ENCODE measurements around the gene DSG3.

DNA sequence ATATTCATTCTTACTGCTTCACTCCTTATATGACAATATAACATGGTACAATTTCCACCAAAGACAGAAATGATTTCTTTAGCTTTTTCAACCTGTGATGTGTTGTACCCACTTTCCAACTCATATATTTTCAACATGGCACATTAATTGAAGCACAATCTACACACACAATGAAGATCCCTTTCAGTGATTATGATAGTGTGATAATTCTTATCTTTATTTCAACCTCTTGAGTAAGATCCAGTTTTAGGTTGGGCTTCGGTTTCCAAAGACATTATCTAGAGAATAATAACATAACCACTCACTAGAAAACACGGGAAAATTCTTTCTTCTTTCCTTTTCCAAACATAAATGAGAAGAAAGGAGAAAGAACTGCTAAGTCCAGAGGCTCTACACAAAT, 3.4 kb upstream of the DSG3 start:
- no peak for TF ChIP-seq EZH2 (IDR thresholded peaks at IDR 0.05; ENCODE audit: low read length, missing control alignments)
- TF ChIP-seq, protein P1, sequence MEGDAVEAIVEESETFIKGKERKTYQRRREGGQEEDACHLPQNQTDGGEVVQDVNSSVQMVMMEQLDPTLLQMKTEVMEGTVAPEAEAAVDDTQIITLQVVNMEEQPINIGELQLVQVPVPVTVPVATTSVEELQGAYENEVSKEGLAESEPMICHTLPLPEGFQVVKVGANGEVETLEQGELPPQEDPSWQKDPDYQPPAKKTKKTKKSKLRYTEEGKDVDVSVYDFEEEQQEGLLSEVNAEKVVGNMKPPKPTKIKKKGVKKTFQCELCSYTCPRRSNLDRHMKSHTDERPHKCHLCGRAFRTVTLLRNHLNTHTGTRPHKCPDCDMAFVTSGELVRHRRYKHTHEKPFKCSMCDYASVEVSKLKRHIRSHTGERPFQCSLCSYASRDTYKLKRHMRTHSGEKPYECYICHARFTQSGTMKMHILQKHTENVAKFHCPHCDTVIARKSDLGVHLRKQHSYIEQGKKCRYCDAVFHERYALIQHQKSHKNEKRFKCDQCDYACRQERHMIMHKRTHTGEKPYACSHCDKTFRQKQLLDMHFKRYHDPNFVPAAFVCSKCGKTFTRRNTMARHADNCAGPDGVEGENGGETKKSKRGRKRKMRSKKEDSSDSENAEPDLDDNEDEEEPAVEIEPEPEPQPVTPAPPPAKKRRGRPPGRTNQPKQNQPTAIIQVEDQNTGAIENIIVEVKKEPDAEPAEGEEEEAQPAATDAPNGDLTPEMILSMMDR (conservative IDR thresholded peaks at IDR 0.05 in 1 of 2, IDR thresholded peaks at IDR 0.05 in 1 of 2; ENCODE audit: low read depth in 1 of 2, low read length in 2 of 2): no peak
